ENCODE results near the gene ECEL1.
A peak's percentile ranks its signal among the peaks of the same experiment; 100 is the strongest.

The ECEL1 gene

GRCh38 chr2:232483311-232483922 is 4.2 kb downstream of the ECEL1 start:
- no peak for DNase-seq

- no peak for DNase-seq
Measured at GRCh38 chr2:232482301-232483238, 5.1 kb downstream of the ECEL1 start.

GRCh38 chr2:232481322-232482140 is 6.1 kb downstream of the ECEL1 start:
- no peak for DNase-seq

- DNase-seq, result no peak
Measured at GRCh38 chr2:232480201-232481190, 7.1 kb downstream of the ECEL1 start.

- DNase-seq, result no peak
Measured at GRCh38 chr2:232479341-232480200, 8.1 kb downstream of the ECEL1 start.

- DNase-seq, result no peak
Measured at GRCh38 chr2:232478571-232479340, 8.9 kb downstream of the ECEL1 start.

- DNase-seq, result no peak
Measured at GRCh38 chr2:232477751-232478510, 9.7 kb downstream of the ECEL1 start.

GRCh38 chr2:232476791-232477190 is 10.8 kb downstream of the ECEL1 start:
- DNase-seq, result no peak

GRCh38 chr2:232476045-232476444 is 11.6 kb downstream of the ECEL1 start:
- no peak for DNase-seq

GRCh38 chr2:232473467-232473890 is 14.2 kb downstream of the ECEL1 start:
- DNase-seq, result peak; percentile 99

- no peak for DNase-seq
Measured at GRCh38 chr2:232466221-232466620, 21.4 kb downstream of the ECEL1 start.

- DNase-seq, result no peak
Measured at GRCh38 chr2:232465061-232465460, 22.6 kb downstream of the ECEL1 start.

GRCh38 chr2:232464544-232464885 is 23.1 kb downstream of the ECEL1 start:
- no peak for DNase-seq

- no peak for DNase-seq
Measured at GRCh38 chr2:232463701-232464543, 23.7 kb downstream of the ECEL1 start.

- DNase-seq, result no peak
Measured at GRCh38 chr2:232460171-232460570, 27.5 kb downstream of the ECEL1 start.

GRCh38 chr2:232459419-232460035 is 28.1 kb downstream of the ECEL1 start:
- no peak for DNase-seq

GRCh38 chr2:232458661-232459418 is 28.8 kb downstream of the ECEL1 start:
- DNase-seq, result no peak
